SK-N-SH (cell line): ENCODE measurements around the gene FTO. TPM values are rescaled to one million over a fixed set of nuclear protein-coding genes. Genes with fewer than 3 reads are reported as not detected.

Experiments
- CTCF ChIA-PET: fragments of 300-600, 350-600 bp; formaldehyde crosslinking; extraction: SDS; loops from one replicate; lab custom pipeline; 2021; lab: Yijun Ruan, JAX
- POLR2A ChIA-PET: fragments of 350-600 bp; sonication (Branson Sonifier 250); formaldehyde crosslinking; extraction: SDS; loops from one replicate; lab custom pipeline; 2020; ENCODE audit warnings: antibody characterized with exemption, inconsistent platforms; lab: Yijun Ruan, JAX
- DNase-seq: peaks from one replicate; pipeline ENCODE4 v3.0.0; 2012
- H2AFZ ChIP-seq: fragments of 200-600 bp; sonication (generic); 2 replicates; pipeline ENCODE4 v1.8.1; 2016; ENCODE audit warnings: antibody characterized with exemption, mild to moderate bottlenecking, low read depth
- H3F3A ChIP-seq: fragments of 200-600 bp; sonication (generic); replicated peaks from 2 replicates; pipeline ENCODE3; 2016; ENCODE audit warnings: antibody characterized with exemption, mild to moderate bottlenecking; ENCODE audit not compliant: insufficient read depth
- H3K27ac ChIP-seq, 2 experiments: fragments of 200-500 bp in 1 of 2; fragments of 200-600 bp in 1 of 2; sonication (Bioruptor generic) in 1 of 2; sonication (generic), shearing (Covaris generic) in 1 of 2; 2 replicates each; pipeline versions ENCODE4 v1.5.1 to v1.6.1; 2014 to 2016; ENCODE audit warnings: low read depth in 2 of 2, inconsistent platforms in 1 of 2, low read length in 1 of 2, mild to moderate bottlenecking in 1 of 2, mixed read lengths in 1 of 2
- H3K27me3 ChIP-seq: fragments of 200-600 bp; sonication (generic), shearing (Covaris generic); 2 replicates; pipeline ENCODE4 v1.6.1; 2016; ENCODE audit warnings: mixed run types; ENCODE audit not compliant: insufficient read depth
- H3K36me3 ChIP-seq, 2 experiments: fragments of 200-500 bp in 1 of 2; fragments of 200-600 bp in 1 of 2; sonication (Bioruptor generic) in 1 of 2; sonication (generic) in 1 of 2; replicated peaks in 1 of 2; 2 replicates each; pipeline versions ENCODE3 to v1.5.1; 2014 to 2016; ENCODE audit warnings: low read length in 1 of 2, mild to moderate bottlenecking in 1 of 2; ENCODE audit not compliant: insufficient read depth in 2 of 2, control insufficient read depth in 1 of 2
- H3K4me1 ChIP-seq, 2 experiments: fragments of 200-500 bp in 1 of 2; fragments of 200-600 bp in 1 of 2; sonication (Bioruptor generic) in 1 of 2; sonication (generic), shearing (Covaris generic) in 1 of 2; 2 replicates each; pipeline versions ENCODE4 v1.5.1 to v1.6.1; 2014 to 2016; ENCODE audit warnings: low read depth in 1 of 2, low read length in 1 of 2, mixed run types in 1 of 2; ENCODE audit not compliant: insufficient read depth in 2 of 2, control insufficient read depth in 1 of 2
- H3K4me2 ChIP-seq: fragments of 200-600 bp; sonication (generic), shearing (Covaris generic); 2 replicates; pipeline ENCODE4 v1.6.1; 2017; ENCODE audit warnings: mixed run types
- H3K4me3 ChIP-seq, 2 experiments: fragments of 200-500 bp in 1 of 2; fragments of 200-600 bp in 1 of 2; sonication (Bioruptor generic) in 1 of 2; sonication (generic), shearing (Covaris generic) in 1 of 2; 2 replicates each; pipeline versions ENCODE4 v1.5.1 to v1.8.1; 2014 to 2016; ENCODE audit warnings: low read depth in 2 of 2, inconsistent platforms in 1 of 2, low read length in 1 of 2, mild to moderate bottlenecking in 1 of 2, mixed read lengths in 1 of 2, moderate library complexity in 1 of 2
- H3K79me2 ChIP-seq: fragments of 200-600 bp; sonication (generic); 2 replicates; pipeline ENCODE4 v1.8.1; 2017; ENCODE audit warnings: mild to moderate bottlenecking; ENCODE audit not compliant: insufficient read depth
- H3K9ac ChIP-seq: fragments of 200-600 bp; sonication (generic); 2 replicates; pipeline ENCODE4 v1.6.1; 2017; ENCODE audit warnings: mixed run types
- H3K9me2 ChIP-seq: fragments of 200-600 bp; sonication (generic); 2 replicates; pipeline ENCODE4 v1.6.1; 2017; ENCODE audit warnings: mixed run types
- H3K9me3 ChIP-seq: fragments of 200-600 bp; sonication (generic); 2 replicates; pipeline ENCODE4 v1.6.1; 2017; ENCODE audit warnings: mixed run types, mild to moderate bottlenecking, moderate library complexity
- H4K20me1 ChIP-seq: fragments of 200-600 bp; sonication (generic); 2 replicates; pipeline ENCODE4 v1.6.1; 2017; ENCODE audit warnings: mild to moderate bottlenecking, mixed run types; ENCODE audit not compliant: insufficient read depth
- CHD2 ChIP-seq: fragments of 150-350 bp; IDR thresholded peaks from 2 replicates; pipeline ENCODE4 v1.6.1; 2018; ENCODE audit warnings: low read length; ENCODE audit not compliant: partially characterized antibody
- EP300 ChIP-seq, 2 experiments: IDR thresholded peaks; 2 replicates each; pipeline versions ENCODE4 v1.4.0 to v1.6.1; 2012; ENCODE audit warnings: borderline replicate concordance in 1 of 2, low read depth in 1 of 2, low read length in 1 of 2
- FOXJ3 ChIP-seq: sonication (generic); formaldehyde crosslinking; IDR thresholded peaks from 2 replicates; pipeline ENCODE4 v1.5.1; 2020; ENCODE audit warnings: mild to moderate bottlenecking, missing genetic modification reagents
- FOXM1 ChIP-seq: IDR thresholded peaks from 2 replicates; pipeline ENCODE4 v1.4.0; 2012; ENCODE audit warnings: low read depth, mild to moderate bottlenecking
- GABPA ChIP-seq: IDR thresholded peaks from 2 replicates; pipeline ENCODE4 v1.4.0; 2012; ENCODE audit warnings: low read depth, mild to moderate bottlenecking
- GATA2 ChIP-seq: sonication (generic); formaldehyde crosslinking; IDR thresholded peaks from 2 replicates; pipeline ENCODE4 v1.5.0; 2020; ENCODE audit warnings: mild to moderate bottlenecking, missing genetic modification reagents
- MAX ChIP-seq: IDR thresholded peaks from 2 replicates; pipeline ENCODE4 v1.4.0; 2012; ENCODE audit warnings: low read depth
- MEF2A ChIP-seq: IDR thresholded peaks from 2 replicates; pipeline ENCODE4 v1.4.0; 2012; ENCODE audit warnings: low read depth, borderline replicate concordance
- NRF1 ChIP-seq: IDR thresholded peaks from 2 replicates; pipeline ENCODE4 v1.6.1; 2012; ENCODE audit warnings: low read depth, mild to moderate bottlenecking, low read length
- PBX3 ChIP-seq: IDR thresholded peaks from 2 replicates; pipeline ENCODE4; 2012
- POLR2AphosphoS5 ChIP-seq: IDR thresholded peaks from 2 replicates; pipeline ENCODE4 v1.6.1; 2012; ENCODE audit warnings: low read depth, low read length
- RAD21 ChIP-seq: IDR thresholded peaks from 2 replicates; pipeline ENCODE4 v1.6.1; 2012; ENCODE audit warnings: mild to moderate bottlenecking, low read length
- RCOR1 ChIP-seq: fragments of 150-350 bp; IDR thresholded peaks from 2 replicates; pipeline ENCODE4 v1.6.1; 2017; ENCODE audit warnings: antibody characterized with exemption, low read length
- REST ChIP-seq: IDR thresholded peaks from 2 replicates; pipeline ENCODE4 v1.6.1; 2012; ENCODE audit warnings: mild to moderate bottlenecking, low read depth, low read length, moderate library complexity
- RFX5 ChIP-seq: IDR thresholded peaks from 2 replicates; pipeline ENCODE4 v1.6.1; 2012; ENCODE audit warnings: mild to moderate bottlenecking, improper control_type of control experiment, low read length
- SMC3 ChIP-seq: IDR thresholded peaks from 2 replicates; pipeline ENCODE4 v1.6.1; 2012; ENCODE audit warnings: low read depth, low read length, improper control_type of control experiment
- TCF12 ChIP-seq: IDR thresholded peaks from 2 replicates; pipeline ENCODE4 v1.4.0; 2012
- TEAD4 ChIP-seq: IDR thresholded peaks from 2 replicates; pipeline ENCODE4 v1.4.0; 2012; ENCODE audit warnings: mild to moderate bottlenecking, borderline replicate concordance; ENCODE audit not compliant: insufficient read depth
- USF2 ChIP-seq: fragments of 150-350 bp; IDR thresholded peaks from 2 replicates; pipeline ENCODE4 v1.6.1; 2017; ENCODE audit warnings: antibody characterized with exemption, low read length, low read depth, borderline replicate concordance
- YY1 ChIP-seq: IDR thresholded peaks from 2 replicates; pipeline ENCODE4 v1.4.0; 2012; ENCODE audit warnings: low read depth, mild to moderate bottlenecking
- ZBTB33 ChIP-seq: IDR thresholded peaks from 2 replicates; pipeline ENCODE4 v1.4.0; 2012; ENCODE audit warnings: low read depth, borderline replicate concordance
- WGBS: methylation state at CpG from one replicate; pipeline ENCODE4 v1.1.6; 2017; ENCODE audit warnings: low lambda C conversion rate; 5-methylcytosine and 5-hydroxymethylcytosine counted together
- polyA plus RNA-seq, 3 experiments: library from polyadenylated mRNA; depleted of rRNA; stranded (reverse); fragments of >200 nt; gene quantifications; 2 replicates each; pipeline ENCODE4 v1.2.3, GENCODE V29; 2012

FTO gene
- polyA plus RNA-seq, 1 of the 3 experiments (the other 2 are of a cell fraction): 41.2 TPM

GRCh38 chr16:53717577-53717976 lies 13.6 kb downstream of the FTO start:
- no peak overlapping the region for H2AFZ ChIP-seq
- ChIA-PET CTCF (no interaction called here), POLR2A (no interaction called here)
- H3K9me2 ChIP-seq: no peaks in the 10 kb centered on the region
- H3K4me1 ChIP-seq: peaks cover 5 to 13% of the 10 kb centered on the region in 2 experiments; a peak in 3 of 4 replicates
- H3K36me3 ChIP-seq: peaks cover 0 to 7% of the 10 kb centered on the region in 2 experiments
- no peaks in the 10 kb centered on the region for H3F3A ChIP-seq
- no peaks in the 10 kb centered on the region for H3K27me3 ChIP-seq
- peak; percentile 50; the same call in 1 of the 2 replicates for TF ChIP-seq GATA2 (CRISPR knock-in tag)
- no peak for TF ChIP-seq TEAD4
- TF ChIP-seq EP300 (IDR thresholded peaks at IDR 0.05; ENCODE audit: borderline replicate concordance in 1 of 2, low read depth in 1 of 2, low read length in 1 of 2): peak in 1 of 2 experiments; percentile 54; a peak in 1 of 4 replicates
- TF ChIP-seq RCOR1: peak; percentile 83
- WGBS: 78% methylated on average over 3 of the region's 3 CpGs
- no peak overlapping the region for H3K4me3 ChIP-seq
- H3K27ac ChIP-seq: no peak overlapping the region
- H3K9me3 ChIP-seq: no peaks in the 10 kb centered on the region
- peaks cover 81% of the 10 kb centered on the region for H3K79me2 ChIP-seq
- H4K20me1 ChIP-seq: no peaks in the 10 kb centered on the region; the same call in 1 of the 2 replicates
- no peak overlapping the region for H3K9ac ChIP-seq
- DNase-seq: no peak
- H3K4me2 ChIP-seq: no peak overlapping the region

GRCh38 chr16:53721017-53721416 lies 17.1 kb downstream of the FTO start:
- Histone ChIP-seq H3K9me3 (no peaks in the 10 kb centered on the region), H4K20me1 (peaks cover 5% of the 10 kb centered on the region; the same call in 1 of the 2 replicates), H3K79me2 (peaks cover 72% of the 10 kb centered on the region), H2AFZ (no peak overlapping the region), H3K4me1 (peaks cover under 1 to 4% of the 10 kb centered on the region in 2 experiments; a peak in 2 of 4 replicates), H3F3A (no peaks in the 10 kb centered on the region), H3K4me3 (no peak overlapping the region), H3K4me2 (no peak overlapping the region), H3K36me3 (peaks cover 0 to 7% of the 10 kb centered on the region in 2 experiments), H3K27me3 (no peaks in the 10 kb centered on the region), H3K9me2 (no peaks in the 10 kb centered on the region), H3K9ac (no peak overlapping the region), H3K27ac (no peak overlapping the region)
- 100% methylated on average over 5 of the region's 5 CpGs for WGBS
- no peak for TF ChIP-seq MAX
- TF ChIP-seq POLR2AphosphoS5: no peak
- no peak for TF ChIP-seq REST
- no peak for TF ChIP-seq GABPA
- TF ChIP-seq FOXM1: no peak
- no peak for TF ChIP-seq RAD21
- TF ChIP-seq NRF1: no peak
- TF ChIP-seq RFX5: no peak
- no peak for TF ChIP-seq MEF2A
- TF ChIP-seq RCOR1: no peak
- no peak for TF ChIP-seq SMC3
- no peak for TF ChIP-seq USF2
- no peak for TF ChIP-seq FOXJ3 (CRISPR knock-in tag)
- TF ChIP-seq CHD2: no peak
- no peak for TF ChIP-seq ZBTB33
- TF ChIP-seq YY1: no peak
- no peak for TF ChIP-seq TCF12
- TF ChIP-seq GATA2 (CRISPR knock-in tag): no peak
- no peak for TF ChIP-seq PBX3
- ChIA-PET POLR2A (no interaction called here), CTCF (no interaction called here)
- DNase-seq: no peak
